ENCODE results near the gene MAST4.

MAST4 gene

DNA sequence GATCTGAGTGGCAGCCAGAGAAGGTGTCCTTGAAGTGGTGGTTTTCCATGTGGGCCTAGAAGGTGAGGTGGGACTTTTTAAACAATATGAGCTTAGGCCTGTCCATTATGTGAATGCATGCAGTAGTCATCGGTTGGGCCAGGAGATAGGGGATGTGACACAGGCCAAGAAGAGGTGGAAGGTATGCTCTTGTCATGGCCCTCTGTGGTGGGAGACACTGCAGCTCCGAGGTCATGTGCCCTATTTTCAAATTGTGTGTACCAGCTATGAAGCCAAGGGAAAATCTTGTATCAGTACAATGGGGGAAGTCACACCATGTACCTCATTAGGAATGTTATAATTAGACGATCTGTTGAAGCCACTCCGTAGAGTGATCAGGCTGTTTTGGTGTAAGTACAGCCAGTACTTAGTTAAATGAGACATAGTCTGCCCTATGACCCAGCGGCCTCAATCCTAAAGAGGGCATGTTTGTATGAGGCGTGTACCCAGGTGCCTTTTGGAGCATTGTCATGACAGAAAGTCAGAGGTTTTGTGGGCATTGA lies 280.1 kb downstream of the MAST4 start:
- H3K36me3 ChIP-seq (ENCODE audit: insufficient read depth, low read length), result no peaks in the 10 kb centered on the region
- no peaks in the 10 kb centered on the region for H3K9me3 ChIP-seq (ENCODE audit: low read depth, low read length)
- no peak overlapping the region for H3K27ac ChIP-seq
- no peak overlapping the region for H3K9ac ChIP-seq (ENCODE audit: insufficient read length)
- H3K4me3 ChIP-seq, result no peak overlapping the region
- TF ChIP-seq EZH2 (IDR thresholded peaks at IDR 0.05) (no peak), FOXP2 (optimal IDR thresholded peaks at IDR 0.05; ENCODE audit: control extremely low read depth, extremely low read length, insufficient read depth) (no peak), POLR2AphosphoS5 (IDR thresholded peaks at IDR 0.05; ENCODE audit: borderline replicate concordance, low read depth, low read length) (no peak)
- no peak for DNase-seq (ENCODE audit: low read depth, low spot score)

DNA sequence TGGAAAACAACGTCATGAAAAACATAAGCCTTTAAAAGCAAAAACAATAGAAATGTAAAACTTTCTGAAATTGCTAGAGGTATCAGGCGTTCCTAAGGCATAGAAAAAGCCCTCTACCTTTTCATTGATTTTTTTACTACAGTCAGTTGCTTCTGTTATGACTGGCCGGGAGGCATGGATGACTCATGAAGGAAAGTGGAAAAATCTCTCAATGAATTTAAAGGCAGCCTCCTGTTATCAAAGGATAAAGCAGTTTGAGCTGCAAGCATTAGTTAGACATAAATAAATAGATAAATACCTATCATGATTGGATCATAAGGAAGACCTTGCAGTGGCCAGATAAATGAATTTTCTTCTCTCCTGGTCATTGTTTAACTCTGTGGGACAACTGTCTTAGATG lies 281.6 kb downstream of the MAST4 start:
- H3K36me3 ChIP-seq (ENCODE audit: insufficient read depth, low read length), result no peaks in the 10 kb centered on the region
- no peak for TF ChIP-seq POLR2AphosphoS5 (IDR thresholded peaks at IDR 0.05; ENCODE audit: borderline replicate concordance, low read depth, low read length)
- no peak for TF ChIP-seq FOXP2 (optimal IDR thresholded peaks at IDR 0.05; ENCODE audit: control extremely low read depth, extremely low read length, insufficient read depth)
- no peak for TF ChIP-seq EZH2 (IDR thresholded peaks at IDR 0.05)
- H3K9ac ChIP-seq (ENCODE audit: insufficient read length), result no peak overlapping the region
- no peaks in the 10 kb centered on the region for H3K9me3 ChIP-seq (ENCODE audit: low read depth, low read length)
- no peak for DNase-seq (ENCODE audit: low read depth, low spot score)
- H3K4me3 ChIP-seq, result no peak overlapping the region
- no peak overlapping the region for H3K27ac ChIP-seq

DNA sequence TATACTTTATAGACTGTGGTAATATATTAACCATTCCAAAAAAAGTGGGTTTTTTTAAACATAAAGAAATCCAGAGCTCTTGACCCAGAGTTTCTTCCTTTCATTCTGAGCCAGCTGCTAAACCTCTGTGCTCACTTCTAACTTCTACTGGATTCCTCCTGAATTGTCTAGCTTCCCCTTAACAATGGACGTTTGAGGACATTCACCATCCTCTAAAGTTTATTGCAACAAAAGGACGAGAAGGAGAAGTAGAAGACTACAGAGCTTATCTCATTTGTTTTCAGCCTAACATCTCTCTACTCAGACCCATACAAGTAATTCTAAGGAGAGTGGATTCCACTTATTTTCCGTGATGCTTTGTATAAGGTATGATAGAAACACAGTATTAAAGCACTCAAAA lies 284.2 kb downstream of the MAST4 start:
- Histone ChIP-seq H3K27ac (no peak overlapping the region), H3K36me3 (ENCODE audit: insufficient read depth, low read length) (no peaks in the 10 kb centered on the region), H3K9ac (ENCODE audit: insufficient read length) (no peak overlapping the region), H3K9me3 (ENCODE audit: low read depth, low read length) (no peaks in the 10 kb centered on the region), H3K4me3 (no peak overlapping the region)
- DNase-seq (ENCODE audit: low read depth, low spot score), result no peak
- no peak for TF ChIP-seq POLR2AphosphoS5 (IDR thresholded peaks at IDR 0.05; ENCODE audit: borderline replicate concordance, low read depth, low read length)
- no peak for TF ChIP-seq FOXP2 (optimal IDR thresholded peaks at IDR 0.05; ENCODE audit: control extremely low read depth, extremely low read length, insufficient read depth)
- TF ChIP-seq EZH2 (IDR thresholded peaks at IDR 0.05), result no peak

DNA sequence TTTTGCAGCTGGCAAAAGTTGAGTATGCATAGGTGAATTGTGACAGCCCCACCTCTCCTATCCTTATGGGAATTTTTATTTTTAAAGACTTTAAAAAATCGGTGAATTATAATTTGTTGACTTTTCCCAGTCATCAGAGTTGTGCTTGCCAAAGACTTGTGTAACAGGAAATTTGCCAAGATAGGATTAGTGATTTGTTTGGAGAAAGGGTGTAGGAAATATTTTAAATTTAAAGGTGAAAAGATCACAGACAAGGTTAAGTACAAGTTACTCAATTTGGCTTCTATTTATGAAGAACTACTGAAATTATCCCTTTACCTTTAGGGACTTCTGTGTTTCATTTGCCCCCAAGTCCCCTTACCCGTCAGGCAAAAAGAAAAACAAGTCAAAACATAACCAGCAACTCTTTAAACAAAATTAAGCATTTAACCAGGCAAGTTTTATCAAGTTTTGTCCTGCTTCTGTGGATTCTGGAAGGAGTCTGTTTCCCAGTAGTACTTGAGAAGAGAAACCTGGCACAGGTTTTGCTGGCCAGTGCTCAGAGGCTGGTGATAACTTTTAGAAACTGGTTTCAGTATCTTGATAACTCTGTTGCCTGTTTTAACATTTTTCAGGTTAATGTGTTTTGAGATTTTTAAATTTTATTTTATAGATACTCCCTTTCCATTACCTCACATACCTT lies 285.4 kb downstream of the MAST4 start:
- TF ChIP-seq EZH2 (IDR thresholded peaks at IDR 0.05) (no peak), FOXP2 (optimal IDR thresholded peaks at IDR 0.05; ENCODE audit: control extremely low read depth, extremely low read length, insufficient read depth) (no peak), POLR2AphosphoS5 (IDR thresholded peaks at IDR 0.05; ENCODE audit: borderline replicate concordance, low read depth, low read length) (no peak)
- DNase-seq (ENCODE audit: low read depth, low spot score), result no peak
- no peaks in the 10 kb centered on the region for H3K9me3 ChIP-seq (ENCODE audit: low read depth, low read length)

DNA sequence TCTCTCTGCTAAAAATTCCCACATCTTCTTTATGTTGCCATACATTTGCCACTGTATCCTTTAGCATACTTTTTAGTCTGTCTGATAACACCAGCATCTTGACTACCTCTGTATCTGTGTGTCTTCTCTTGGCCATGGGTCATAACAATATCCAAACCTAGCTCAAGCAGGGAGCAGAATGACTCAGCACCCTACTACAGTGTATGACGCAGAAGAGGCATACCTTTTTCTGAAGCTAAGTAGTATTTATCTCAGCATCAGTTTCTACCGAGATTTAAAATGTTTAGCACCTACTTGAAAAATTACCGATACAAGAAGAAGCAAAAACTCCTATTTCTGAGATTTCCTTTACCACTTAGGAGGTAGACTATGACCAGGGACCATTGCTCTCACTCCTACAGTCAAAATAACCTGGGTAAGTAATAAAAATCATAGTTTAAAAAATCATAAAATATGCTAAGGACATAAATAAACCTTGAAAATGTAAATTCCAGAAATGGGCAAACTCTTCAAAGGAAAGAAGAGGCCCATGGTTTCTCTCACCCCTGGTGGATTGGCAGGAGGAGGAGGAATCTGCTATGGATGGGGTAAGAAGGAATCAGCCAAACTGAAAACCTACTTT lies 286.5 kb downstream of the MAST4 start:
- Histone ChIP-seq H3K9ac (ENCODE audit: insufficient read length) (no peak overlapping the region), H3K9me3 (ENCODE audit: low read depth, low read length) (no peaks in the 10 kb centered on the region), H3K27ac (no peak overlapping the region), H3K4me3 (no peak overlapping the region), H3K36me3 (ENCODE audit: insufficient read depth, low read length) (no peaks in the 10 kb centered on the region)
- no peak for DNase-seq (ENCODE audit: low read depth, low spot score)
- no peak for TF ChIP-seq EZH2 (IDR thresholded peaks at IDR 0.05)
- TF ChIP-seq FOXP2 (optimal IDR thresholded peaks at IDR 0.05; ENCODE audit: control extremely low read depth, extremely low read length, insufficient read depth), result no peak
- no peak for TF ChIP-seq POLR2AphosphoS5 (IDR thresholded peaks at IDR 0.05; ENCODE audit: borderline replicate concordance, low read depth, low read length)

More for the DNA sequence above, 285.4 kb downstream of the MAST4 start:
- H3K36me3 ChIP-seq (ENCODE audit: insufficient read depth, low read length), result no peaks in the 10 kb centered on the region
- H3K9ac ChIP-seq (ENCODE audit: insufficient read length), result no peak overlapping the region
- no peak overlapping the region for H3K4me3 ChIP-seq
- no peak overlapping the region for H3K27ac ChIP-seq

DNA sequence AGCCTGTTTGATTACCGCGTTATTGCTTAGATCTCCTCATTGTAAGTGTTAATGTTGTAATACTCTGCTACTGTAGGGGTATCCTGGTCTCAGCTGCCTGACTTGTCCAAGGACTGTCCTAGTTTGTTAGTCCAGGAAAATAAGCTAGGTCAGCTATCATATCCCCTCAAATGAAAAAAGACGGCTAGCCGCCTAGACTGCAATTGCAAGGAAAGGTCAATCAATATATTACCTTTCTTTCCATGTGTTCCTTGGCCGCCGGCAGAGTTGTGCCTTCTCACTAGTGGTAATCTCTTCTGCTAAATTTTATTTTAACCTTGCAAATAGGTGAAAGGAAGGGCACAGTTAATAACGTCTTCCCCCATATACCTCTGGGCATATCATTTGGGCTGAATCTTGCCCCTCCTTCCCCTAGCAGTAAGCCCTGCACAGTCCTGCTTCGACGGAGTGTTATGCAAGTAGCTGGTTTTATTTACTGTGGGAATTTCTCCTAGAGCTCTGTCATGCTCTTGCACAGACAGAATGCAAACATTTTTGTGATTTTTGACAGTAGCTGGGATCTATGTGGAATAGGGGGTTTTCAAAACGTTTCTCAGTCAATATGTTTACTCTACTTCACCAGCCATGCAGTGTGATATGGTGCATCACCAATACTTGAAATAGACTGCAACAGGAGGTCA lies 288.5 kb downstream of the MAST4 start:
- Histone ChIP-seq H3K27ac (no peak overlapping the region), H3K4me3 (no peak overlapping the region), H3K36me3 (ENCODE audit: insufficient read depth, low read length) (no peaks in the 10 kb centered on the region), H3K9ac (ENCODE audit: insufficient read length) (no peak overlapping the region), H3K9me3 (ENCODE audit: low read depth, low read length) (no peaks in the 10 kb centered on the region)
- no peak for TF ChIP-seq POLR2AphosphoS5 (IDR thresholded peaks at IDR 0.05; ENCODE audit: borderline replicate concordance, low read depth, low read length)
- TF ChIP-seq FOXP2 (optimal IDR thresholded peaks at IDR 0.05; ENCODE audit: control extremely low read depth, extremely low read length, insufficient read depth), result no peak
- DNase-seq (ENCODE audit: low read depth, low spot score), result no peak

DNA sequence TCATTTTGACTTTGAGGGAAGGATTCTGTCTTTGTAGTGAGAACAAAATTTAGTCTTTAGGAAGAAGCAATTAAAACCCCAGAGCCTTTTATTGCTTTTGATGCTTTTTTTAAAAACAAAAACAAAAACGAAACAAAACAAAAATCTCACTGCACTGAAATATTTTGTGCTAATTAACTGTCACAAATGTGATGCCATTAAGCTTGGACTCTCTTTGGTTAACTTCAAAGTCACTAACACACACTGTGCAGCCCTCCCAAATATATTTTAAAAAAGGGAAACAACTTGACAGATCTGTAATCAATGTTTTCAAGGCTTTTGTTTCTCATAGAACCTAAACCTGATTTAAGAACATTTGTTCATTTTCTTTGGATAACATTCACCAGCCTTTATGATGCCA lies 290.7 kb downstream of the MAST4 start:
- Histone ChIP-seq H3K27ac (no peak overlapping the region), H3K4me3 (no peak overlapping the region), H3K36me3 (ENCODE audit: insufficient read depth, low read length) (no peaks in the 10 kb centered on the region), H3K9ac (ENCODE audit: insufficient read length) (no peak overlapping the region), H3K9me3 (ENCODE audit: low read depth, low read length) (no peaks in the 10 kb centered on the region)
- TF ChIP-seq POLR2AphosphoS5 (IDR thresholded peaks at IDR 0.05; ENCODE audit: borderline replicate concordance, low read depth, low read length) (no peak), FOXP2 (optimal IDR thresholded peaks at IDR 0.05; ENCODE audit: control extremely low read depth, extremely low read length, insufficient read depth) (no peak), EZH2 (IDR thresholded peaks at IDR 0.05) (no peak)
- no peak for DNase-seq (ENCODE audit: low read depth, low spot score)

DNA sequence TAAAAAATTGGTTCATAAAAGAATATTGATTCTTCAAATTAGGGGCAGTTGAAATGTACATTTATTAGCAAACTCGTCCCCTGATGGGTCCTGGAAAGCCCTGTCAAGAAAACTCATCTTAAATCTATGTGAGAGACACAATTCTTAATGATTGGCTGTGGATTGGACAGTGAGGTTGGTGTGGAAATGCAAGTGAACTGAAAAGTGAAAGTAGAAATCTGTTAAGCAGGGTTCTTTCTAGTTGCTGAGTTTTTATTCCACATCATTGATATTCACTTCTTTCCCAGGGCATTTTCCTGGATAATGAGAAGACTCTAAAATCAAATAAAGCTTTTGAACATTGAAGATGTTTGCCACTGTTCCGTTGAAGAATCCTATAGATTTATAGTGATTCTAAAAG lies 292.4 kb downstream of the MAST4 start:
- DNase-seq (ENCODE audit: low read depth, low spot score), result no peak

More for the DNA sequence above, 292.4 kb downstream of the MAST4 start:
- Histone ChIP-seq H3K9me3 (ENCODE audit: low read depth, low read length) (no peaks in the 10 kb centered on the region), H3K4me3 (no peak overlapping the region), H3K36me3 (ENCODE audit: insufficient read depth, low read length) (no peaks in the 10 kb centered on the region), H3K9ac (ENCODE audit: insufficient read length) (no peak overlapping the region), H3K27ac (no peak overlapping the region)
- TF ChIP-seq FOXP2 (optimal IDR thresholded peaks at IDR 0.05; ENCODE audit: control extremely low read depth, extremely low read length, insufficient read depth) (no peak), POLR2AphosphoS5 (IDR thresholded peaks at IDR 0.05; ENCODE audit: borderline replicate concordance, low read depth, low read length) (no peak), EZH2 (IDR thresholded peaks at IDR 0.05) (no peak)

All from SK-N-MC (cell line).